ENCODE data around the gene GNPTAB.
A peak's percentile ranks its signal among the peaks of the same experiment; 100 is the strongest.

The GNPTAB gene

GRCh38 chr12:101829639-101830366 lies 956 bp downstream of the GNPTAB start:
- DNase-seq (ENCODE audit: low read depth), result no peak
- H3K4me3 ChIP-seq (ENCODE audit: low read length), result peak overlapping the region; percentile 89
- no peak for TF ChIP-seq CTCF (conservative IDR thresholded peaks at IDR 0.05; ENCODE audit: low read depth, low read length)

GRCh38 chr12:101828463-101829196 lies 2.1 kb downstream of the GNPTAB start:
- no peak for TF ChIP-seq CTCF (conservative IDR thresholded peaks at IDR 0.05; ENCODE audit: low read depth, low read length)
- no peak for DNase-seq (ENCODE audit: low read depth)
- no peak overlapping the region for H3K4me3 ChIP-seq (ENCODE audit: low read length)

- TF ChIP-seq CTCF (conservative IDR thresholded peaks at IDR 0.05; ENCODE audit: low read depth, low read length), result no peak
- no peak for DNase-seq (ENCODE audit: low read depth)
- no peak overlapping the region for H3K4me3 ChIP-seq (ENCODE audit: low read length)
Observed at GRCh38 chr12:101826766-101827368, 3.9 kb downstream of the GNPTAB start.

GRCh38 chr12:101824831-101825230 lies 5.9 kb downstream of the GNPTAB start:
- no peak for TF ChIP-seq CTCF (conservative IDR thresholded peaks at IDR 0.05; ENCODE audit: low read depth, low read length)
- no peak for DNase-seq (ENCODE audit: low read depth)

GRCh38 chr12:101823891-101824290 lies 6.9 kb downstream of the GNPTAB start:
- H3K4me3 ChIP-seq (ENCODE audit: low read length), result no peak overlapping the region
- DNase-seq (ENCODE audit: low read depth), result no peak
- TF ChIP-seq CTCF (conservative IDR thresholded peaks at IDR 0.05; ENCODE audit: low read depth, low read length), result peak; percentile 45

More at GRCh38 chr12:101824831-101825230, 5.9 kb downstream of the GNPTAB start:
- no peak overlapping the region for H3K4me3 ChIP-seq (ENCODE audit: low read length)

- DNase-seq (ENCODE audit: low read depth), result no peak
- no peak overlapping the region for H3K4me3 ChIP-seq (ENCODE audit: low read length)
Observed at GRCh38 chr12:101823039-101823438, 7.7 kb downstream of the GNPTAB start.

More at GRCh38 chr12:101823039-101823438, 7.7 kb downstream of the GNPTAB start:
- TF ChIP-seq CTCF (conservative IDR thresholded peaks at IDR 0.05; ENCODE audit: low read depth, low read length), result no peak

Measured in retinal pigment epithelial cell (primary cell).